ENCODE measurements around the gene CMTM2.
"Not testable (repeated sequence)": the region's sequence is repeated elsewhere in the genome, so short reads cannot be mapped to it uniquely, and the experiment has no call there.

- not testable (repeated sequence) for TF ChIP-seq CTCF, POLR2A (IDR thresholded peaks at IDR 0.05)
Measured at GRCh38 chr16:66567270-66567669, 12.0 kb upstream of the CMTM2 start.
